HepG2 (cell line): Measurements from ENCODE around the gene SLC44A4. TPM values are rescaled to one million over a fixed set of nuclear protein-coding genes. Genes with fewer than 3 reads are reported as not detected.

Experiments
- GATA4 ChIP-seq: sonication (generic); IDR thresholded peaks from 2 replicates; pipeline ENCODE4 v1.6.1; 2016; ENCODE audit warnings: antibody characterized with exemption, low read depth, borderline replicate concordance
- HMGXB4 ChIP-seq, 2 experiments: sonication (generic) in 1 of 2; formaldehyde crosslinking in 1 of 2; IDR thresholded peaks; 2 replicates each; pipeline versions ENCODE4 v1.4.0 to v1.6.1; 2018 to 2020; ENCODE audit warnings: missing genetic modification reagents in 2 of 2, borderline replicate concordance in 1 of 2, low read depth in 1 of 2, mild to moderate bottlenecking in 1 of 2, missing biosample characterization in 1 of 2
- HNF1A ChIP-seq, 2 experiments: sonication (generic) in 1 of 2; formaldehyde crosslinking in 1 of 2; IDR thresholded peaks; 2 replicates each; pipeline versions ENCODE4 v1.4.0 to v1.6.1; 2016 to 2020; ENCODE audit warnings: borderline replicate concordance in 1 of 2, low read depth in 1 of 2, mild to moderate bottlenecking in 1 of 2, missing genetic modification reagents in 1 of 2
- IKZF5 ChIP-seq: IDR thresholded peaks from 2 replicates; pipeline ENCODE4 v1.6.1; 2018; ENCODE audit warnings: missing genetic modification reagents, mild to moderate bottlenecking, missing compliant biosample characterization
- ISX ChIP-seq: sonication (generic); formaldehyde crosslinking; conservative IDR thresholded peaks from 2 replicates; pipeline ENCODE4 v1.5.0; 2020; ENCODE audit warnings: missing genetic modification reagents
- PLRG1 ChIP-seq: fragments of 450-650 bp; conservative IDR thresholded peaks from 2 replicates; pipeline ENCODE4 v1.6.1; 2016
- RBFOX2 ChIP-seq: fragments of 200-400 bp; formaldehyde crosslinking; IDR thresholded peaks from 2 replicates; pipeline ENCODE4 v1.6.1; 2017; ENCODE audit warnings: low read depth, mild to moderate bottlenecking, low read length
- SNAPC2 ChIP-seq: sonication (generic); formaldehyde crosslinking; IDR thresholded peaks from 2 replicates; pipeline ENCODE4 v1.8.1; 2022; ENCODE audit warnings: mild to moderate bottlenecking, missing genetic modification reagents
- TBX2 ChIP-seq: sonication (generic); formaldehyde crosslinking; IDR thresholded peaks from 2 replicates; pipeline ENCODE4 v1.5.0; 2020; ENCODE audit warnings: missing genetic modification reagents, mild to moderate bottlenecking, borderline replicate concordance
- TGIF2 ChIP-seq: IDR thresholded peaks from 2 replicates; pipeline ENCODE4 v1.6.1; 2016; ENCODE audit warnings: control low read depth, missing compliant biosample characterization
- TRIM22 ChIP-seq: fragments of 450-650 bp; IDR thresholded peaks from 2 replicates; pipeline ENCODE4 v1.6.1; 2017
- ZFP82 ChIP-seq: sonication (generic); formaldehyde crosslinking; IDR thresholded peaks from 2 replicates; pipeline ENCODE4 v1.5.1; 2020; ENCODE audit warnings: mild to moderate bottlenecking, missing genetic modification reagents, borderline replicate concordance
- ZMYM2 ChIP-seq: sonication (generic); formaldehyde crosslinking; IDR thresholded peaks from 2 replicates; pipeline ENCODE4 v1.8.0; 2022; ENCODE audit warnings: mild to moderate bottlenecking, missing genetic modification reagents
- ZNF550 ChIP-seq: sonication (generic); formaldehyde crosslinking; IDR thresholded peaks from 2 replicates; pipeline ENCODE4 v1.4.0; 2020; ENCODE audit warnings: mild to moderate bottlenecking, missing genetic modification reagents, borderline replicate concordance
- ZNF574 ChIP-seq: sonication (generic); formaldehyde crosslinking; IDR thresholded peaks from 2 replicates; pipeline ENCODE4 v1.4.0; 2020; ENCODE audit warnings: missing genetic modification reagents
- ZSCAN12 ChIP-seq: sonication (generic); formaldehyde crosslinking; IDR thresholded peaks from 2 replicates; pipeline ENCODE4 v1.9.0; 2021; ENCODE audit warnings: mild to moderate bottlenecking, missing genetic modification reagents
- polyA plus RNA-seq, 8 experiments: library from polyadenylated mRNA; depleted of rRNA in 3 of 8; stranded (reverse) in 7 of 8; unstranded in 1 of 8; fragments of >200 nt; fragmentation: Illumina TruSeq in 4 of 8; extraction: Trizol in 4 of 8; gene quantifications; 2 replicates each; pipeline versions ENCODE4 v1.2.1 to v1.2.3, GENCODE V29; 2011 to 2016; ENCODE audit warnings: low read depth in 4 of 8, missing spikeins in 1 of 8, mixed read lengths in 1 of 8; ENCODE audit not compliant: insufficient read depth in 1 of 8
- total RNA-seq, 5 experiments: library from RNA; depleted of rRNA; stranded (reverse); fragments of >200 nt; fragmentation: Illumina TruSeq; extraction: Trizol; gene quantifications; 2 replicates each; pipeline ENCODE4 v1.2.3, GENCODE V29; 2016; ENCODE audit warnings: low read depth in 1 of 5

SLC44A4 gene
- total and polyA plus RNA-seq, 2 of the 13 experiments (the other 11 are each of a cell fraction or from before 2014, with no cell fraction given) = 3.5 to 5.9 TPM

- TF ChIP-seq HNF1A (IDR thresholded peaks at IDR 0.05; ENCODE audit: low read depth) (peak; percentile 21; the same call in 1 of the 2 replicates), HNF1A (CRISPR knock-in tag; IDR thresholded peaks at IDR 0.05; ENCODE audit: borderline replicate concordance) (peak; percentile 65; the same call in 1 of the 2 replicates), ZNF574 (CRISPR knock-in tag) (peak; percentile 87), SNAPC2 (CRISPR knock-in tag) (peak; percentile 66), GATA4 (peak; percentile 84), IKZF5 (peak; percentile 70), ZMYM2 (CRISPR knock-in tag) (peak; percentile 82), RBFOX2 (peak; percentile 100), ISX (CRISPR knock-in tag) (peak; percentile 64), ZSCAN12 (CRISPR knock-in tag) (peak; percentile 92), ZNF550 (no peak), ZFP82 (CRISPR knock-in tag) (no peak), TRIM22 (no peak), PLRG1 (no peak), TBX2 (peak; percentile 38; the same call in 1 of the 2 replicates), TGIF2 (peak; percentile 74), HMGXB4 (CRISPR knock-in tag; IDR thresholded peaks at IDR 0.05; ENCODE audit: borderline replicate concordance in 1 of 2, low read depth in 1 of 2) (peak; percentile 85 to 89; a peak in 2 of 4 replicates)
Observed at GRCh38 chr6:31834367-31835250, 44.2 kb downstream of the SLC44A4 start (continued).
